SK-N-SH (cell line): ENCODE results near the gene MTAP. TPM values are rescaled to one million over a fixed set of nuclear protein-coding genes. Genes with fewer than 3 reads are reported as not detected.

Experiments
- CTCF ChIA-PET: fragments of 300-600, 350-600 bp; formaldehyde crosslinking; extraction: SDS; loops from one replicate; lab custom pipeline; 2021; lab: Yijun Ruan, JAX
- POLR2A ChIA-PET: fragments of 350-600 bp; sonication (Branson Sonifier 250); formaldehyde crosslinking; extraction: SDS; loops from one replicate; lab custom pipeline; 2020; ENCODE audit warnings: antibody characterized with exemption, inconsistent platforms; lab: Yijun Ruan, JAX
- DNase-seq: peaks from one replicate; pipeline ENCODE4 v3.0.0; 2012
- H2AFZ ChIP-seq: fragments of 200-600 bp; sonication (generic); 2 replicates; pipeline ENCODE4 v1.8.1; 2016; ENCODE audit warnings: antibody characterized with exemption, mild to moderate bottlenecking, low read depth
- H3F3A ChIP-seq: fragments of 200-600 bp; sonication (generic); replicated peaks from 2 replicates; pipeline ENCODE3; 2016; ENCODE audit warnings: antibody characterized with exemption, mild to moderate bottlenecking; ENCODE audit not compliant: insufficient read depth
- H3K27ac ChIP-seq, 2 experiments: fragments of 200-500 bp in 1 of 2; fragments of 200-600 bp in 1 of 2; sonication (Bioruptor generic) in 1 of 2; sonication (generic), shearing (Covaris generic) in 1 of 2; 2 replicates each; pipeline versions ENCODE4 v1.5.1 to v1.6.1; 2014 to 2016; ENCODE audit warnings: low read depth in 2 of 2, inconsistent platforms in 1 of 2, low read length in 1 of 2, mild to moderate bottlenecking in 1 of 2, mixed read lengths in 1 of 2
- H3K27me3 ChIP-seq: fragments of 200-600 bp; sonication (generic), shearing (Covaris generic); 2 replicates; pipeline ENCODE4 v1.6.1; 2016; ENCODE audit warnings: mixed run types; ENCODE audit not compliant: insufficient read depth
- H3K36me3 ChIP-seq, 2 experiments: fragments of 200-500 bp in 1 of 2; fragments of 200-600 bp in 1 of 2; sonication (Bioruptor generic) in 1 of 2; sonication (generic) in 1 of 2; replicated peaks in 1 of 2; 2 replicates each; pipeline versions ENCODE3 to v1.5.1; 2014 to 2016; ENCODE audit warnings: low read length in 1 of 2, mild to moderate bottlenecking in 1 of 2; ENCODE audit not compliant: insufficient read depth in 2 of 2, control insufficient read depth in 1 of 2
- H3K4me1 ChIP-seq, 2 experiments: fragments of 200-500 bp in 1 of 2; fragments of 200-600 bp in 1 of 2; sonication (Bioruptor generic) in 1 of 2; sonication (generic), shearing (Covaris generic) in 1 of 2; 2 replicates each; pipeline versions ENCODE4 v1.5.1 to v1.6.1; 2014 to 2016; ENCODE audit warnings: low read depth in 1 of 2, low read length in 1 of 2, mixed run types in 1 of 2; ENCODE audit not compliant: insufficient read depth in 2 of 2, control insufficient read depth in 1 of 2
- H3K4me2 ChIP-seq: fragments of 200-600 bp; sonication (generic), shearing (Covaris generic); 2 replicates; pipeline ENCODE4 v1.6.1; 2017; ENCODE audit warnings: mixed run types
- H3K4me3 ChIP-seq, 2 experiments: fragments of 200-500 bp in 1 of 2; fragments of 200-600 bp in 1 of 2; sonication (Bioruptor generic) in 1 of 2; sonication (generic), shearing (Covaris generic) in 1 of 2; 2 replicates each; pipeline versions ENCODE4 v1.5.1 to v1.8.1; 2014 to 2016; ENCODE audit warnings: low read depth in 2 of 2, inconsistent platforms in 1 of 2, low read length in 1 of 2, mild to moderate bottlenecking in 1 of 2, mixed read lengths in 1 of 2, moderate library complexity in 1 of 2
- H3K79me2 ChIP-seq: fragments of 200-600 bp; sonication (generic); 2 replicates; pipeline ENCODE4 v1.8.1; 2017; ENCODE audit warnings: mild to moderate bottlenecking; ENCODE audit not compliant: insufficient read depth
- H3K9ac ChIP-seq: fragments of 200-600 bp; sonication (generic); 2 replicates; pipeline ENCODE4 v1.6.1; 2017; ENCODE audit warnings: mixed run types
- H3K9me2 ChIP-seq: fragments of 200-600 bp; sonication (generic); 2 replicates; pipeline ENCODE4 v1.6.1; 2017; ENCODE audit warnings: mixed run types
- H3K9me3 ChIP-seq: fragments of 200-600 bp; sonication (generic); 2 replicates; pipeline ENCODE4 v1.6.1; 2017; ENCODE audit warnings: mixed run types, mild to moderate bottlenecking, moderate library complexity
- H4K20me1 ChIP-seq: fragments of 200-600 bp; sonication (generic); 2 replicates; pipeline ENCODE4 v1.6.1; 2017; ENCODE audit warnings: mild to moderate bottlenecking, mixed run types; ENCODE audit not compliant: insufficient read depth
- ELF1 ChIP-seq: IDR thresholded peaks from 2 replicates; pipeline ENCODE4 v1.4.0; 2012
- EP300 ChIP-seq, 2 experiments: IDR thresholded peaks; 2 replicates each; pipeline versions ENCODE4 v1.4.0 to v1.6.1; 2012; ENCODE audit warnings: borderline replicate concordance in 1 of 2, low read depth in 1 of 2, low read length in 1 of 2
- FOSL2 ChIP-seq: IDR thresholded peaks from 2 replicates; pipeline ENCODE4 v1.4.0; 2012; ENCODE audit warnings: low read depth, mild to moderate bottlenecking, moderate library complexity, borderline replicate concordance
- FOXJ3 ChIP-seq: sonication (generic); formaldehyde crosslinking; IDR thresholded peaks from 2 replicates; pipeline ENCODE4 v1.5.1; 2020; ENCODE audit warnings: mild to moderate bottlenecking, missing genetic modification reagents
- GABPA ChIP-seq: IDR thresholded peaks from 2 replicates; pipeline ENCODE4 v1.4.0; 2012; ENCODE audit warnings: low read depth, mild to moderate bottlenecking
- MXI1 ChIP-seq: IDR thresholded peaks from 2 replicates; pipeline ENCODE4 v1.6.1; 2012; ENCODE audit warnings: mild to moderate bottlenecking, low read depth, low read length, improper control_type of control experiment
- NFIC ChIP-seq: IDR thresholded peaks from 2 replicates; pipeline ENCODE4 v1.4.0; 2012; ENCODE audit warnings: borderline replicate concordance
- NRF1 ChIP-seq: IDR thresholded peaks from 2 replicates; pipeline ENCODE4 v1.6.1; 2012; ENCODE audit warnings: low read depth, mild to moderate bottlenecking, low read length
- PBX3 ChIP-seq: IDR thresholded peaks from 2 replicates; pipeline ENCODE4; 2012
- POLR2AphosphoS5 ChIP-seq: IDR thresholded peaks from 2 replicates; pipeline ENCODE4 v1.6.1; 2012; ENCODE audit warnings: low read depth, low read length
- RAD21 ChIP-seq: IDR thresholded peaks from 2 replicates; pipeline ENCODE4 v1.6.1; 2012; ENCODE audit warnings: mild to moderate bottlenecking, low read length
- RFX5 ChIP-seq: IDR thresholded peaks from 2 replicates; pipeline ENCODE4 v1.6.1; 2012; ENCODE audit warnings: mild to moderate bottlenecking, improper control_type of control experiment, low read length
- RXRA ChIP-seq: IDR thresholded peaks from 2 replicates; pipeline ENCODE4 v1.4.0; 2012; ENCODE audit warnings: low read depth, mild to moderate bottlenecking, borderline replicate concordance
- SMC3 ChIP-seq: IDR thresholded peaks from 2 replicates; pipeline ENCODE4 v1.6.1; 2012; ENCODE audit warnings: low read depth, low read length, improper control_type of control experiment
- TEAD4 ChIP-seq: IDR thresholded peaks from 2 replicates; pipeline ENCODE4 v1.4.0; 2012; ENCODE audit warnings: mild to moderate bottlenecking, borderline replicate concordance; ENCODE audit not compliant: insufficient read depth
- USF1 ChIP-seq: IDR thresholded peaks from 2 replicates; pipeline ENCODE4 v1.4.0; 2012; ENCODE audit warnings: low read depth, borderline replicate concordance
- USF2 ChIP-seq: fragments of 150-350 bp; IDR thresholded peaks from 2 replicates; pipeline ENCODE4 v1.6.1; 2017; ENCODE audit warnings: antibody characterized with exemption, low read length, low read depth, borderline replicate concordance
- YY1 ChIP-seq: IDR thresholded peaks from 2 replicates; pipeline ENCODE4 v1.4.0; 2012; ENCODE audit warnings: low read depth, mild to moderate bottlenecking
- WGBS: methylation state at CpG from one replicate; pipeline ENCODE4 v1.1.6; 2017; ENCODE audit warnings: low lambda C conversion rate; 5-methylcytosine and 5-hydroxymethylcytosine counted together
- polyA plus RNA-seq, 3 experiments: library from polyadenylated mRNA; depleted of rRNA; stranded (reverse); fragments of >200 nt; gene quantifications; 2 replicates each; pipeline ENCODE4 v1.2.3, GENCODE V29; 2012

The MTAP gene
- polyA plus RNA-seq, 1 of the 3 experiments (the other 2 are of a cell fraction), result 9.8 TPM

- Histone ChIP-seq H3K9ac (no peak overlapping the region), H3K9me2 (no peaks in the 10 kb centered on the region), H3K27me3 (no peaks in the 10 kb centered on the region), H3K4me2 (no peak overlapping the region), H3K36me3 (peaks cover 5 to 17% of the 10 kb centered on the region in 2 experiments), H3K79me2 (peaks cover 60% of the 10 kb centered on the region), H3K27ac (no peak overlapping the region), H4K20me1 (0 out of 2 replicates have a peak, but pooled peaks cover 6% of the 10 kb centered on the region), H3K4me1 (peaks cover 0 to 8% of the 10 kb centered on the region in 2 experiments; a peak in 2 of 4 replicates), H3F3A (no peaks in the 10 kb centered on the region), H3K9me3 (no peaks in the 10 kb centered on the region)
- ChIA-PET POLR2A (no interaction called here), CTCF (interaction anchor here (1.5 to 9.4 kb wide), 3 partner anchors 18 to 313 kb away, joined by 5 to 109 read pairs (median 5); partner anchors contain the start of gene CDKN2B)
- DNase-seq, result no peak
- 100% methylated on average over 4 of the region's 4 CpGs for WGBS
- TF ChIP-seq EP300 (IDR thresholded peaks at IDR 0.05; ENCODE audit: borderline replicate concordance in 1 of 2, low read depth in 1 of 2, low read length in 1 of 2), result no peak
- TF ChIP-seq NRF1, result no peak
- no peak for TF ChIP-seq FOSL2
- no peak for TF ChIP-seq ELF1
- TF ChIP-seq RFX5, result no peak
- no peak for TF ChIP-seq TEAD4
- TF ChIP-seq USF1, result no peak
- no peak for TF ChIP-seq YY1
- TF ChIP-seq POLR2AphosphoS5, result no peak
- no peak for TF ChIP-seq RXRA
- TF ChIP-seq USF2, result no peak
- no peak for TF ChIP-seq FOXJ3 (CRISPR knock-in tag)
- no peak for TF ChIP-seq SMC3
- no peak for TF ChIP-seq PBX3
- no peak for TF ChIP-seq GABPA
- TF ChIP-seq RAD21, result no peak
- TF ChIP-seq MXI1, result no peak
- no peak for TF ChIP-seq NFIC
- TF ChIP-seq, all 33 proteins: peak for 0
- no peak overlapping the region for H2AFZ ChIP-seq
- H3K4me3 ChIP-seq, result no peak overlapping the region
These were observed 4.2 kb downstream of the MTAP start for GRCh38 chr9:21806644-21807043.
